Pulmonary artery endothelial cell (primary cell): ENCODE measurements around the gene IKBKG. TPM values are rescaled to one million over a fixed set of nuclear protein-coding genes. Genes with fewer than 3 reads are reported as not detected.
"Not testable (repeated sequence)": the region's sequence is repeated elsewhere in the genome, so short reads cannot be mapped to it uniquely, and the experiment has no call there.

Experiments
- DNase-seq: peaks from one replicate; pipeline ENCODE4 v3.0.0-alpha.2; 2011; ENCODE audit warnings: low read depth, low spot score
- total RNA-seq: library from RNA; depleted of rRNA; stranded (reverse); fragments of >200 nt; gene quantifications from 2 replicates; pipeline ENCODE4 v1.2.3, GENCODE V29; 2014

Gene IKBKG
- total RNA-seq, 1 donor from 2014 or later: 19.0 TPM

GRCh38 chrX:154525606-154526490 is 21.6 kb upstream of the IKBKG start:
- no peak for DNase-seq

- DNase-seq: no peak
These were observed 20.3 kb upstream of the IKBKG start for GRCh38 chrX:154526901-154527675.

GRCh38 chrX:154529206-154529612 is 18.2 kb upstream of the IKBKG start:
- no peak for DNase-seq

GRCh38 chrX:154530286-154530685 is 17.1 kb upstream of the IKBKG start:
- no peak for DNase-seq

- no peak for DNase-seq
These were observed 15.8 kb upstream of the IKBKG start for GRCh38 chrX:154531626-154532025.

- no peak for DNase-seq
These were observed 14.7 kb upstream of the IKBKG start for GRCh38 chrX:154532690-154533089.

- DNase-seq: peak; percentile 47
These were observed 12.7 kb upstream of the IKBKG start for GRCh38 chrX:154534526-154535322.

GRCh38 chrX:154535892-154536291 is 11.5 kb upstream of the IKBKG start:
- DNase-seq: no peak

GRCh38 chrX:154539077-154539476 is 8.3 kb upstream of the IKBKG start:
- no peak for DNase-seq

- not testable (repeated sequence) for DNase-seq
These were observed 7.1 kb upstream of the IKBKG start for GRCh38 chrX:154540365-154540764.

GRCh38 chrX:154540897-154541535 is 6.4 kb upstream of the IKBKG start:
- no peak for DNase-seq

- no peak for DNase-seq
These were observed 5.9 kb upstream of the IKBKG start for GRCh38 chrX:154541589-154541895.

GRCh38 chrX:154541896-154542722 is 5.3 kb upstream of the IKBKG start:
- DNase-seq: peak; percentile 74

- DNase-seq: no peak
These were observed 4.5 kb upstream of the IKBKG start for GRCh38 chrX:154542723-154543424.

GRCh38 chrX:154545673-154546274 is 1.6 kb upstream of the IKBKG start:
- no peak for DNase-seq

- DNase-seq: no peak
These were observed 821 bp upstream of the IKBKG start, which contains the start of gene G6PD for GRCh38 chrX:154546354-154547244. G6PD (minus strand) TSS chrX:154546846; CDS start chrX:154546155, 691 bp downstream.

GRCh38 chrX:154548028-154548316 is 552 bp downstream of the IKBKG start:
- DNase-seq: no peak

- DNase-seq: no peak
These were observed 2.3 kb downstream of the IKBKG start for GRCh38 chrX:154549766-154550165.
